Measurements from ENCODE around the gene WIPF3. TPM values are rescaled to one million over a fixed set of nuclear protein-coding genes. Genes with fewer than 3 reads are reported as not detected.

Gene WIPF3
- total RNA-seq, 1 experiment from 2014 or later, result 11.6 TPM

- no peak overlapping the region for H3K4ac ChIP-seq (ENCODE audit: low read depth, low read length)
- no peak overlapping the region for H3K18ac ChIP-seq (ENCODE audit: insufficient read length, low read depth, low read length)
- H3K27me3 Mint-ChIP-seq (ENCODE audit: low read depth), result no peaks in the 10 kb centered on the region
- H3K27ac ChIP-seq (ENCODE audit: insufficient read length, low read depth, low read length), result no peak overlapping the region
- no peak overlapping the region for H2AK5ac ChIP-seq (ENCODE audit: insufficient read length, low read length)
- H2BK20ac ChIP-seq (ENCODE audit: low read depth, low read length, poor library complexity, severe bottlenecking), result no peak overlapping the region
- no peak overlapping the region for H3T11ph ChIP-seq (ENCODE audit: low read length)
- H3K56ac ChIP-seq (ENCODE audit: insufficient read length, low read depth, low read length), result no peak overlapping the region
- H4K5ac ChIP-seq (ENCODE audit: insufficient read length, low read depth, low read length), result no peak overlapping the region
- no peaks in the 10 kb centered on the region for H3K4me1 Mint-ChIP-seq
- H3K9me3 Mint-ChIP-seq, result peaks cover 8 to 18% of the 10 kb centered on the region in 2 experiments
- no peaks in the 10 kb centered on the region for H3K9me3 ChIP-seq (ENCODE audit: control insufficient read depth, low read depth, low read length)
- H2BK120ac ChIP-seq (ENCODE audit: low read depth, low read length, poor library complexity, severe bottlenecking), result no peak overlapping the region
- no peaks in the 10 kb centered on the region for H3K79me2 ChIP-seq (ENCODE audit: insufficient read depth, low read length)
- no peaks in the 10 kb centered on the region for H4K20me1 ChIP-seq (ENCODE audit: control insufficient read depth, insufficient read depth, insufficient read length)
- no peaks in the 10 kb centered on the region for H3K27me3 ChIP-seq (ENCODE audit: insufficient read depth, low read length)
- TF ChIP-seq, protein P1, sequence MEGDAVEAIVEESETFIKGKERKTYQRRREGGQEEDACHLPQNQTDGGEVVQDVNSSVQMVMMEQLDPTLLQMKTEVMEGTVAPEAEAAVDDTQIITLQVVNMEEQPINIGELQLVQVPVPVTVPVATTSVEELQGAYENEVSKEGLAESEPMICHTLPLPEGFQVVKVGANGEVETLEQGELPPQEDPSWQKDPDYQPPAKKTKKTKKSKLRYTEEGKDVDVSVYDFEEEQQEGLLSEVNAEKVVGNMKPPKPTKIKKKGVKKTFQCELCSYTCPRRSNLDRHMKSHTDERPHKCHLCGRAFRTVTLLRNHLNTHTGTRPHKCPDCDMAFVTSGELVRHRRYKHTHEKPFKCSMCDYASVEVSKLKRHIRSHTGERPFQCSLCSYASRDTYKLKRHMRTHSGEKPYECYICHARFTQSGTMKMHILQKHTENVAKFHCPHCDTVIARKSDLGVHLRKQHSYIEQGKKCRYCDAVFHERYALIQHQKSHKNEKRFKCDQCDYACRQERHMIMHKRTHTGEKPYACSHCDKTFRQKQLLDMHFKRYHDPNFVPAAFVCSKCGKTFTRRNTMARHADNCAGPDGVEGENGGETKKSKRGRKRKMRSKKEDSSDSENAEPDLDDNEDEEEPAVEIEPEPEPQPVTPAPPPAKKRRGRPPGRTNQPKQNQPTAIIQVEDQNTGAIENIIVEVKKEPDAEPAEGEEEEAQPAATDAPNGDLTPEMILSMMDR (conservative IDR thresholded peaks at IDR 0.05), result no peak
- H2AFZ ChIP-seq (ENCODE audit: low read length), result no peak overlapping the region
- no peak overlapping the region for H2BK15ac ChIP-seq (ENCODE audit: low read depth, low read length)
- H3K14ac ChIP-seq (ENCODE audit: insufficient read depth, low read length), result no peak overlapping the region
- H4K91ac ChIP-seq (ENCODE audit: insufficient read length, low read depth, low read length), result no peak overlapping the region
- no peak overlapping the region for H2BK12ac ChIP-seq (ENCODE audit: insufficient read length, low read depth, low read length)
- H3K79me1 ChIP-seq (ENCODE audit: insufficient read depth, low read depth, low read length, poor library complexity, severe bottlenecking), result no peaks in the 10 kb centered on the region
- H3K4me3 Mint-ChIP-seq, result no peak overlapping the region
- no peaks in the 10 kb centered on the region for H3K23me2 ChIP-seq (ENCODE audit: insufficient read length, low read depth, low read length, poor library complexity, severe bottlenecking)
- no peak overlapping the region for H3K9ac ChIP-seq (ENCODE audit: extremely low read depth, insufficient read length, low read length)
- H4K8ac ChIP-seq (replicated peaks; ENCODE audit: insufficient read length, low read depth, low read length), result no peak overlapping the region
- no CpG with 5 or more reads among the region's 2 CpGs for WGBS (ENCODE audit: extremely low coverage, insufficient read length, low lambda C conversion rate)
- H3K36me3 Mint-ChIP-seq (ENCODE audit: insufficient read depth in 1 of 3, low read depth in 3 of 3), result peaks cover 17 to 41% (median 26%) of the 10 kb centered on the region in 3 experiments
- DNase-seq, result no peak
- H3K23ac ChIP-seq (ENCODE audit: insufficient read length, low read depth, low read length), result no peak overlapping the region
- no peaks in the 10 kb centered on the region for H3K4me1 ChIP-seq (ENCODE audit: insufficient read depth, low read length)
- no peak overlapping the region for H3K27ac Mint-ChIP-seq
- H2BK5ac ChIP-seq (ENCODE audit: insufficient read length, low read length), result no peak overlapping the region
- H3K4me2 ChIP-seq (ENCODE audit: insufficient read depth, insufficient read length, low read length), result no peak overlapping the region
Observed at GRCh38 chr7:29896685-29897411, 90.5 kb downstream of the WIPF3 start.

Measured in H9 (cell line).